Loucy (cell line): ENCODE measurements around the gene CDH9.

ENCODE experiments used
- EZH2phosphoT487 ChIP-seq: fragments of 200-600 bp; IDR thresholded peaks from 2 replicates; pipeline ENCODE4 v1.6.1; 2018; ENCODE audit warnings: antibody characterized with exemption, mild to moderate bottlenecking, moderate library complexity, borderline replicate concordance
- TF ChIP-seq, protein P1 (sequence below): fragments of 200-600 bp; sonication (generic); conservative IDR thresholded peaks from 2 replicates; pipeline ENCODE4 v1.5.1; 2014; ENCODE audit warnings: mild to moderate bottlenecking, antibody characterized with exemption, low read length

DNA sequence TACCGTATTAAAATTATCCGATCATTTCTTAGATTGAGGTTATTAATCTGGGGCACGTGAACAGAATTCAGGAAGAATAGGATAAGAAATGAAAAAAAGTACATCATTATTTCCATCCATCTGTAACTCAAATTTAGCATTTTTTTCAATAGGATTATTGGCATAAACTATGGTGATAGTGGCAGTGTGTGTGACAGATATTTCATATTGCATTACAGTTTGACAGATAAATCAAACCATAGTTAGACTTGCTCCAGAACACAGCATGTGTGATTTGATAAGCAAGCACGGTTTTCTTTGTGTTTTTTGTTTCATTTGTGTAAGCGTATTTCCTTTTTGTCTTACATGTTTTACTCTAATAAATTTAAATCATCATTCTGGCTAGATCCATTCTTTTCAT lies 155.0 kb downstream of the CDH9 start:
- TF ChIP-seq, protein P1, sequence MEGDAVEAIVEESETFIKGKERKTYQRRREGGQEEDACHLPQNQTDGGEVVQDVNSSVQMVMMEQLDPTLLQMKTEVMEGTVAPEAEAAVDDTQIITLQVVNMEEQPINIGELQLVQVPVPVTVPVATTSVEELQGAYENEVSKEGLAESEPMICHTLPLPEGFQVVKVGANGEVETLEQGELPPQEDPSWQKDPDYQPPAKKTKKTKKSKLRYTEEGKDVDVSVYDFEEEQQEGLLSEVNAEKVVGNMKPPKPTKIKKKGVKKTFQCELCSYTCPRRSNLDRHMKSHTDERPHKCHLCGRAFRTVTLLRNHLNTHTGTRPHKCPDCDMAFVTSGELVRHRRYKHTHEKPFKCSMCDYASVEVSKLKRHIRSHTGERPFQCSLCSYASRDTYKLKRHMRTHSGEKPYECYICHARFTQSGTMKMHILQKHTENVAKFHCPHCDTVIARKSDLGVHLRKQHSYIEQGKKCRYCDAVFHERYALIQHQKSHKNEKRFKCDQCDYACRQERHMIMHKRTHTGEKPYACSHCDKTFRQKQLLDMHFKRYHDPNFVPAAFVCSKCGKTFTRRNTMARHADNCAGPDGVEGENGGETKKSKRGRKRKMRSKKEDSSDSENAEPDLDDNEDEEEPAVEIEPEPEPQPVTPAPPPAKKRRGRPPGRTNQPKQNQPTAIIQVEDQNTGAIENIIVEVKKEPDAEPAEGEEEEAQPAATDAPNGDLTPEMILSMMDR: no peak
- TF ChIP-seq EZH2phosphoT487: no peak
